Measurements from ENCODE around the gene FAM161A.

The FAM161A gene

DNA sequence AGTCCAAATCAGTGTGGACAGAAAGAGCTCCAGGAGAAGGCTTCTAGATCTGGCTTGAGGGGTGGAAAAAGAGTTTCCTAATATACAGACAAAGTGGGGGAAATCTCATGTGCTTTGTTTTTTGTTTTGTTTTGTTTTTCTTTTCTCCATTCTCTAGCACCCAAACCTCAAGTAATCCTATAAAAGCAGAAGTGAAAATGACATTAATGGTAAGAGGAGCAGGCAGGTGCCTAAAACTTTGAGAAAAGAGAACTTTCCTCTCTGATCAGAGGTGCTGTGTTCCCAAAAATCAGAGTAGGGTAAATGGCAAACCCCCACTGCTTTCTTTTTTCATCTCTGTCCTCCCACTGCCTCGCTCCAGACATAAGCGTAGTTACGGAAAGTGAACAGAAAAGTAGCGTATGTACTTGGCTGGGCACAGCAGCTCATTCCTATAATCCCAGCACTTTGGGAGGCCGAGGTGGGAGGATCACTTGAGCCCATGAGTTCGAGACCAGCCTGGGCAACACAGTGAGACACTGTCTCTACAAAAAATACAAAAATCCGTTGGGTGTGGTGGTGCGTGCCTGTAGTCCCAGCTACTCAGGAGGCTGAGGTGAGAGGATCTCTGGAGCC, 77.8 kb downstream of the FAM161A start:
- DNase-seq = no peak

All from NCI-H748 treated with DMSO at 0.1 percent for 48 hours (cell line).